Trophoblast cell (in vitro differentiated cells and primary cell): ENCODE data around the gene ZNF133.
A peak's percentile ranks its signal among the peaks of the same experiment; 100 is the strongest.

ENCODE experiments used
- DNase-seq, 2 donors: peaks; one replicate each; pipeline ENCODE4 v3.0.0-alpha.2; 2016
- H2AFZ ChIP-seq: 2 replicates; pipeline ENCODE4 v1.6.1; 2013; ENCODE audit warnings: low read length, moderate library complexity, mild to moderate bottlenecking; ENCODE audit not compliant: insufficient read depth, poor library complexity
- H2AK5ac ChIP-seq: 2 replicates; pipeline ENCODE4 v1.6.1; 2013; ENCODE audit warnings: mild to moderate bottlenecking, low read length
- H2BK120ac ChIP-seq: 2 replicates; pipeline ENCODE4 v1.6.1; 2013; ENCODE audit warnings: low read length, mild to moderate bottlenecking, moderate library complexity; ENCODE audit not compliant: insufficient read depth, poor library complexity
- H2BK12ac ChIP-seq: 2 replicates; pipeline ENCODE4 v1.6.1; 2013; ENCODE audit warnings: mild to moderate bottlenecking, low read length, moderate library complexity
- H2BK5ac ChIP-seq: 2 replicates; pipeline ENCODE4 v1.6.1; 2013; ENCODE audit warnings: low read length, low read depth, moderate library complexity, mild to moderate bottlenecking; ENCODE audit not compliant: poor library complexity
- H3K14ac ChIP-seq: 2 replicates; pipeline ENCODE4 v1.6.1; 2013; ENCODE audit warnings: mild to moderate bottlenecking, low read length
- H3K18ac ChIP-seq: 2 replicates; pipeline ENCODE4 v1.6.1; 2013; ENCODE audit warnings: mild to moderate bottlenecking, low read length
- H3K23ac ChIP-seq: 2 replicates; pipeline ENCODE4 v1.6.1; 2013; ENCODE audit warnings: low read length
- H3K27ac ChIP-seq: 2 replicates; pipeline ENCODE4 v1.5.1; 2013; ENCODE audit warnings: low read depth, mild to moderate bottlenecking, inconsistent platforms, low read length, moderate library complexity
- H3K27me3 ChIP-seq: 2 replicates; pipeline ENCODE4 v1.6.1; 2013; ENCODE audit warnings: inconsistent platforms, mild to moderate bottlenecking, low read length, moderate library complexity; ENCODE audit not compliant: insufficient read depth
- H3K36me3 ChIP-seq, 2 experiments: 1 replicate in 1 of 2; 2 replicates in 1 of 2; pipeline ENCODE4 v1.6.1; 2013; ENCODE audit warnings: low read length in 2 of 2, mild to moderate bottlenecking in 2 of 2, moderate library complexity in 1 of 2; ENCODE audit not compliant: insufficient read depth in 2 of 2, control insufficient read depth in 1 of 2
- H3K4ac ChIP-seq: 2 replicates; pipeline ENCODE4 v1.6.1; 2013; ENCODE audit warnings: low read depth, mild to moderate bottlenecking, low read length, moderate library complexity
- H3K4me1 ChIP-seq, 2 experiments: 1 replicate in 1 of 2; 2 replicates in 1 of 2; pipeline ENCODE4 v1.6.1; 2013; ENCODE audit warnings: low read length in 2 of 2, mild to moderate bottlenecking in 2 of 2, moderate library complexity in 1 of 2; ENCODE audit not compliant: insufficient read depth in 2 of 2, control insufficient read depth in 1 of 2
- H3K4me2 ChIP-seq: 2 replicates; pipeline ENCODE4 v1.6.1; 2013; ENCODE audit warnings: inconsistent platforms, mild to moderate bottlenecking, low read length, moderate library complexity
- H3K4me3 ChIP-seq: 2 replicates; pipeline ENCODE4 v1.5.1; 2013; ENCODE audit warnings: mild to moderate bottlenecking, low read depth, low read length, inconsistent platforms
- H3K79me1 ChIP-seq: one replicate; pipeline ENCODE4 v1.6.1; 2013; ENCODE audit warnings: low read length
- H3K79me2 ChIP-seq: 2 replicates; pipeline ENCODE4 v1.6.1; 2013; ENCODE audit warnings: low read length, mild to moderate bottlenecking; ENCODE audit not compliant: control insufficient read depth, insufficient read depth, poor library complexity
- H3K9ac ChIP-seq: 2 replicates; pipeline ENCODE4 v1.6.1; 2013; ENCODE audit warnings: mild to moderate bottlenecking, low read length
- H3K9me3 ChIP-seq: 2 replicates; pipeline ENCODE4 v1.6.1; 2013; ENCODE audit warnings: low read depth, mild to moderate bottlenecking, control low read depth, inconsistent platforms, low read length; ENCODE audit not compliant: insufficient read depth
- H4K12ac ChIP-seq: 2 replicates; pipeline ENCODE4 v1.6.1; 2013; ENCODE audit warnings: low read depth, mild to moderate bottlenecking, low read length, moderate library complexity
- H4K8ac ChIP-seq: 2 replicates; pipeline ENCODE4 v1.6.1; 2013; ENCODE audit warnings: low read depth, mild to moderate bottlenecking, low read length, moderate library complexity
- H4K91ac ChIP-seq: one replicate; pipeline ENCODE4 v1.6.1; 2013; ENCODE audit warnings: low read depth, mild to moderate bottlenecking, low read length, moderate library complexity
- WGBS: extraction: QIAGEN DNeasy Blood & Tissue Kit; methylation state at CpG from one replicate; pipeline ENCODE4 v1.1.7; 2013; ENCODE audit warnings: missing lambda C conversion rate; ENCODE audit not compliant: insufficient read length, insufficient coverage; ENCODE audit errors: extremely low coverage; 5-methylcytosine and 5-hydroxymethylcytosine counted together

The ZNF133 gene

GRCh38 chr20:18289306-18289705 lies 979 bp downstream of the ZNF133 start:
- Histone ChIP-seq H3K4me3 (peak overlapping the region; percentile 92), H2BK5ac (no peak overlapping the region), H2BK120ac (no peak overlapping the region), H3K9me3 (no peaks in the 10 kb centered on the region), H2BK12ac (no peak overlapping the region), H3K18ac (no peak overlapping the region), H3K27ac (no peak overlapping the region), H2AFZ (no peak overlapping the region), H3K9ac (no peak overlapping the region), H3K23ac (no peak overlapping the region), H3K4ac (peak overlapping the region; percentile 50), H3K79me1 (peaks cover 13% of the 10 kb centered on the region), H3K4me1 (peaks cover 0 to 8% of the 10 kb centered on the region in 2 experiments), H2AK5ac (no peak overlapping the region), H3K14ac (no peak overlapping the region), H3K36me3 (peaks cover 0 to 4% of the 10 kb centered on the region in 2 experiments), H3K79me2 (peaks cover 7% of the 10 kb centered on the region), H3K4me2 (peak overlapping the region; percentile 86), H4K8ac (peak overlapping the region; percentile 93), H3K27me3 (no peaks in the 10 kb centered on the region), H4K91ac (no peak overlapping the region), H4K12ac (peak overlapping the region; percentile 92)
- no CpG with 5 or more reads among the region's 6 CpGs for WGBS
- no peak for DNase-seq

- H3K9me3 ChIP-seq: peaks cover 2% of the 10 kb centered on the region
- no peak overlapping the region for H3K18ac ChIP-seq
- no peak overlapping the region for H4K91ac ChIP-seq
- WGBS: no CpG with 5 or more reads among the region's 3 CpGs
- H4K12ac ChIP-seq: no peak overlapping the region
- H3K23ac ChIP-seq: no peak overlapping the region
- H3K9ac ChIP-seq: no peak overlapping the region
- H3K4me3 ChIP-seq: no peak overlapping the region
- no peak overlapping the region for H3K4ac ChIP-seq
- no peaks in the 10 kb centered on the region for H3K27me3 ChIP-seq
- no peak overlapping the region for H3K14ac ChIP-seq
- H3K4me2 ChIP-seq: no peak overlapping the region
- H4K8ac ChIP-seq: no peak overlapping the region
- no peak overlapping the region for H2BK5ac ChIP-seq
- no peak overlapping the region for H3K27ac ChIP-seq
- no peak for DNase-seq
- H2AFZ ChIP-seq: no peak overlapping the region
- H3K79me2 ChIP-seq: no peaks in the 10 kb centered on the region
- H2AK5ac ChIP-seq: no peak overlapping the region
- H3K79me1 ChIP-seq: no peaks in the 10 kb centered on the region
- no peak overlapping the region for H2BK120ac ChIP-seq
- H3K36me3 ChIP-seq: peaks cover 2 to 5% of the 10 kb centered on the region in 2 experiments
- no peaks in the 10 kb centered on the region for H3K4me1 ChIP-seq
- no peak overlapping the region for H2BK12ac ChIP-seq
These were observed 11.0 kb downstream of the ZNF133 start for GRCh38 chr20:18299364-18299763.

GRCh38 chr20:18304618-18305017 lies 16.3 kb downstream of the ZNF133 start:
- no peak overlapping the region for H2BK12ac ChIP-seq
- no peak overlapping the region for H2BK120ac ChIP-seq
- H3K79me1 ChIP-seq: no peaks in the 10 kb centered on the region
- H3K14ac ChIP-seq: no peak overlapping the region
- H3K79me2 ChIP-seq: no peaks in the 10 kb centered on the region
- WGBS: no CpG with 5 or more reads among the region's 1 CpG
- H3K27ac ChIP-seq: no peak overlapping the region
- no peak overlapping the region for H2AK5ac ChIP-seq
- H3K9me3 ChIP-seq: no peaks in the 10 kb centered on the region
- no peak overlapping the region for H3K4me3 ChIP-seq
- no peaks in the 10 kb centered on the region for H3K4me1 ChIP-seq
- no peak overlapping the region for H3K9ac ChIP-seq
- H4K91ac ChIP-seq: no peak overlapping the region
- H2AFZ ChIP-seq: no peak overlapping the region
- H3K4me2 ChIP-seq: no peak overlapping the region
- H4K12ac ChIP-seq: no peak overlapping the region
- no peak overlapping the region for H3K4ac ChIP-seq
- no peak overlapping the region for H2BK5ac ChIP-seq
- no peak overlapping the region for H3K23ac ChIP-seq
- H3K36me3 ChIP-seq: peaks cover 5 to 7% of the 10 kb centered on the region in 2 experiments
- DNase-seq: peak in 1 of 2 donors; percentile 3
- H3K27me3 ChIP-seq: no peaks in the 10 kb centered on the region
- H4K8ac ChIP-seq: no peak overlapping the region
- no peak overlapping the region for H3K18ac ChIP-seq

- H2BK5ac ChIP-seq: no peak overlapping the region
- H2AK5ac ChIP-seq: no peak overlapping the region
- no peaks in the 10 kb centered on the region for H3K79me2 ChIP-seq
- H3K23ac ChIP-seq: no peak overlapping the region
- no peaks in the 10 kb centered on the region for H3K4me1 ChIP-seq
- no peaks in the 10 kb centered on the region for H3K79me1 ChIP-seq
- no peak overlapping the region for H4K8ac ChIP-seq
- no peak overlapping the region for H3K4ac ChIP-seq
- no peak for DNase-seq
- no peak overlapping the region for H3K27ac ChIP-seq
- H3K4me3 ChIP-seq: no peak overlapping the region
- H2AFZ ChIP-seq: no peak overlapping the region
- no peak overlapping the region for H3K4me2 ChIP-seq
- WGBS: no CpG with 5 or more reads among the region's 3 CpGs
- H3K9me3 ChIP-seq: no peaks in the 10 kb centered on the region
- no peaks in the 10 kb centered on the region for H3K27me3 ChIP-seq
- peaks cover 5 to 7% of the 10 kb centered on the region in 2 experiments for H3K36me3 ChIP-seq
- no peak overlapping the region for H4K12ac ChIP-seq
- no peak overlapping the region for H4K91ac ChIP-seq
- H3K18ac ChIP-seq: no peak overlapping the region
- H2BK12ac ChIP-seq: no peak overlapping the region
- no peak overlapping the region for H3K9ac ChIP-seq
- no peak overlapping the region for H2BK120ac ChIP-seq
- H3K14ac ChIP-seq: no peak overlapping the region
These were observed 19.0 kb downstream of the ZNF133 start for GRCh38 chr20:18307301-18307700.
